ENCODE data around the gene FAM83F. TPM values are rescaled to one million over a fixed set of nuclear protein-coding genes. Genes with fewer than 3 reads are reported as not detected.

Gene FAM83F
- total RNA-seq, 1 donor: 0.54 TPM

- peak in 1 of 3 donors; percentile 40 for DNase-seq (ENCODE audit: low read depth in 2 of 3, low spot score in 2 of 3)
These were observed 36.0 kb downstream of the FAM83F start for GRCh38 chr22:40030758-40031095.

GRCh38 chr22:40031766-40032470 is 37.2 kb downstream of the FAM83F start:
- DNase-seq (ENCODE audit: low read depth in 2 of 3, low spot score in 2 of 3): no peak

- no peak for DNase-seq (ENCODE audit: low read depth in 2 of 3, low spot score in 2 of 3)
These were observed 39.0 kb downstream of the FAM83F start for GRCh38 chr22:40033586-40034380.

- no peak for DNase-seq (ENCODE audit: low read depth in 2 of 3, low spot score in 2 of 3)
These were observed 40.6 kb downstream of the FAM83F start for GRCh38 chr22:40035351-40035750.

DNA sequence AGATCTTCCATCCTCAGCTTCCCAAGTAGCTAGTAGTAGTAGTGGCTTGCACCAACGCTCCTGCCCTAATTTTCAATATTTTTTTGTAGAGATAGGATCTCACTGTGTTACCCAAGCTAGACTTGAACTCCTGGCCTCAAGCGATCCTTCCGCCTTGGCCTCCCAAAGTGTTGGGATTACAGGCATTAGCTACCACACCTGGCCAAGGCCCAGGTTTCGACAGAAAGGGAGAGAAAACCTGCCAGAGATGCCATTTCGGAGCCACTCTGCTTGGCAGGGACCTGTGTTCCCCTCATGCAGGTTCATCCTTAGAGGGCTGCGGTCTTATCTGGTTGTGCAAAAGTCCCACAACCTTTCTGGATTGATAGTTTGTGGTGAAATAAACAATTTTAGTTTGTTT is 41.4 kb downstream of the FAM83F start:
- no peak for DNase-seq (ENCODE audit: low read depth in 2 of 3, low spot score in 2 of 3)

DNA sequence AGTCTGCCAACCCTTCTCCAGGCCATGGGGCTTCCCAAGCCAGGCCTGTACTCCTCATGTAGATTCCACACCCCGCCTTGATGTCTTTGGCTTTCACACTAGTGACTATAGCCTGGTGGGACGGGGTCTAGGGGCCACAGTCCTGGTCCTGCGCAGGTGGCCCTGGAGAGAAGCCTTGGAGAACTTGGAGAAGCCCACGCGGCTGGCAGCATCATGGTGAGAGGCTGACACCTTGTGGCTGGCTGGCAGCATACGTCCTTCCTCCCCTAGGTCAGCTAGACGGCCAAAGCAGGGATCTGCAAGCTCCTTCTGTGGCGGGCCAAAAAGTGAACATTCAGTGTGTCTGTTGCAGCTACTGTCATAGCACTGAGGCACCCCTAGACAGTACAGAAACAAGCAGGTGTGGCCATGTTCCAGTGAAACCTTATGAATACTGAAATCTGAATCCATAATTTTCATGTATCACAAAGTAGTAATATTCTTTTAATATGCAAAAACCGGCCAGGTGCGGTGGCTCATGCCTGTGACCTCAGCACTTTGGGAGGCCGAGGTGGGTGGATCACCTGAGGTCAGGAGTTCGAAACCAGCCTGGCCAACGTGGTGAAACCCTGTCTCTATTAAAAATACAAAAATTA is 42.0 kb downstream of the FAM83F start:
- DNase-seq (ENCODE audit: low read depth in 2 of 3, low spot score in 2 of 3): peak in 2 of 3 donors; percentile 68 to 78

- no peak for DNase-seq (ENCODE audit: low read depth in 2 of 3, low spot score in 2 of 3)
These were observed 42.6 kb downstream of the FAM83F start for GRCh38 chr22:40037320-40037719.

DNA sequence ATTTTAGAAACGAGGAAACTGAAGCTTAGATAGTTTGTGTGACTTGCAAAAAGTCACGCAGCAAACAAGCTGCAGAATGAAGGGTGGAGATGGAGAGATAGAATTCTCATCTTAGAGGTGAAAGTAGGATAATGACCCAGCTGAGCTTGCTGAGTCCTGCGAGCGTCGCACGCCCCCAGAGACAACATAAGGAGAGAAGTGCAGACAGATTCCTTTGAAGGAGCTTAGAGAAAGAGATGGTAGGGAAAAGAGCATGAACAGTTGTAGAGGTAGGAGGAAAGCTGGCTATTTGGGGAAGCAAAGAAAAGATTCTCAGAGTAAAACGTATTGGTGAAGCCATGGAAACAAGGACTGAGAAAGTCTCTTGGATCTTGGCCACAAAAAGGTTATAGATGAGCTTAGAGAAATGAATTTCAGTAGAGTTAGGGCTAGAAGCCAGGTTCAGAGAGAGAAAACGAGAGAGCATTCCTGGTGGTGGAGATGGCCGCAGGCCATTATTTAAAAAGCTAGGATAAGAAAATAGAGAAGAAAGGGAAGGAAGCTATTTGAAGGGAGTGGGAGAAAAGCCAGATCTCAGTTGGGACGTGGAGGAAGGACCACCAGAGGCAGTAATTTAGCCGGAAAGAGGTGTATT is 44.8 kb downstream of the FAM83F start:
- DNase-seq (ENCODE audit: low read depth in 2 of 3, low spot score in 2 of 3): no peak

DNA sequence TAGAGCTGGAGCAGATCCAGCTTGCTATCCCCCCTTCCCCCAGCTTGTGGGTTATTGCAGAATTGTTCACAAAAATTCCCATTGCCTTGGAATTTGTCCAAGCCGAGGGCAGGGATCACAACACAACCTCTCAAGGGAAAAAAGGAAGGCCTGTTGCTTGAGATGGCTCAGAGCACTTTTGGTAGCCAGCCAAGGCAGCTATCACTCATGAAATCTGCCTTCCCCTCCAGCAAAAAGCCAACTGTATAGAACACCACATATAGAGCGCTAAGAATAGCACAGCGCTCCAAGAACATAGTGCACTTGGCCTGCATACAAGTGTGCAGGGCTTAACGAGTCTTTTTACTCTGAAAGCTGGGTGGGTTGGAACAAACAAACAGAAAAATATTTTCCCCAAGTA is 46.2 kb downstream of the FAM83F start:
- DNase-seq (ENCODE audit: low read depth in 2 of 3, low spot score in 2 of 3): peak in 2 of 3 donors; percentile 41 to 58

DNA sequence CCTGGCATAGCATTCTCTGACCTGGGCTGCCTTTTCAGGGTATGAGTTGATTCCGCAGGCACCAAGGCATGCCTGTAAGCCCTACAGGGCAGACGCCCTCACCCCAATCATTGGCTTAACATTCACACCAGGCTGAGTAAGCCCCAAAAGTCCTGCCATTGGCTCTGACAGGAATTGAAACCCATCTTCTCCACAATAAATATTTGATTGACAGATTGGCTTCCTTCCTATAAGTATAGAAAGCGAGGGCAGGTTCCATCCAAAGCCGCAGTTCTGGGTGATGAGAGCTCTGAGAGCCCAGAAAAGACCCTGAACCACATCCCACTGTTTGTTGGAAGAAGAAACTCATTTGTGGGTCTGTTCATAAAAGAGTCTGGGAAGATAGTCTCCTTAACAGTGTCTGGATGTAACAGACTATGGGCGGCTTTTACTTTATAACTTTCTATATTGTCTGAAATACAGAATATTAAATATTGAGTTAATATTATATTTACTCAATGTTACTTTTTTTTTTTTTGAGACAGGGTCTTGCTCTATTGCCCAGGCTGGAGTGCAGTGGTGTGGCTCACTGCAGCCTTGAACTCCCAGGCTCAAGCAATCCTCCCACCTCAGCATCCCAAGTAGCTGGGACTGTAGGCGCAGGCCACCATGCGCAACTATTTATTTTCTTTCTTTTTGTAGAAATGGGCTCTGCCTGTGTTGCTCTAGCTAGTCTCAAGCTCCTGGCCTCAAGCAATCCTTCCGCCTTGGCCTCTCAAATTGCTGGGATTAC is 46.8 kb downstream of the FAM83F start:
- no peak for DNase-seq (ENCODE audit: low read depth in 2 of 3, low spot score in 2 of 3)

DNA sequence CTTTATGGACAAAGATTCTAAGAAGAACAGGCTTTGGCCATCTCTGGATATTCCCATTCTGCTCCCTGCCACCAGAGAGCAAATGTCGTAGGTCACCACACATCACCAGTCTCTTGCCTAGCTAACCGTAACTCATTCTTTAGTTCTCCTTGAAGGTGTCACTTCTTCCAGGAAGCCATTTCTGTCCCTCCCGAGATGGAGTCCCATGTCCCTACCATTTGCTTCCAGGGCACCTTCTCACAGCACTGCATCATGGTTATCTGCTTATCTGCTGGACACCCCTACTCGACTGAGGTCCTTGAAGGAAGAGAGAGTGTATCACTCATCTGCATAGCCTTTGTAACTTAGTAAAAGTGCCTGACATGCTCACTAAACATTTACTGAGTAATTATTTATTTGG is 47.6 kb downstream of the FAM83F start:
- DNase-seq (ENCODE audit: low read depth in 2 of 3, low spot score in 2 of 3): no peak

DNA sequence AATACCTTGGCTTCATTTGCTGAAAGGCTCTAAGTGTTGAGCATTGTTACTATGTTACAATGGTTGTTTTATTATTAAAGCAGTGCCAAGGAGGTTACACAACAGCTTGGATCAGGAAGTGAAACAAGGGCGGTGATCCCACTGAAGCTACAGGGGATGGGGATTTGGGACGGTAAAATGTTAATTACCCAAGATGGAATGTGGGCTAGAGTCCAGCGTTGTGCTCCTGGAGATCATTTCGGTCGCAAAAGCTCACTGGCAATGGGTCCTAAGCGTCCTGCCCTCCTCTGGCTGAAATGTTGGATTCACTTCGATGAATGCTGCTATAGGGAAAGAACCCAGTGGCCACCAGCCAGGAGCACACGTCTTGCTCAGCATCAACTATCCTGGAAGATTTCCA is 48.3 kb downstream of the FAM83F start:
- no peak for DNase-seq (ENCODE audit: low read depth in 2 of 3, low spot score in 2 of 3)

DNA sequence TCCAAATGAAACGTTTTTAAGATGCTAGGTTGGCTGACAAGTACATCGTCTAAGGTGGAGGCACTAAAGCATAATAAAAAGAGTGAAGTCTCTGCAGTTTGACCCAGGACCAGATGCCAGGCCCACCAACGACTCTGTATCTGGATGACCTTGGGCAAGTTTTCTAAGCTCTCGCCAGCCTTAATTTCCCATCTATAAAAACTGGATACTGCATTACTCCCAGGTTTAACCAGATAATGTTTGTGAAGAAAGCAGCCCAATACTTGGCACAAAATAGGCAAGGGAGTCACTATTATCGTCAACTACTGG is 49.0 kb downstream of the FAM83F start:
- DNase-seq (ENCODE audit: low read depth in 2 of 3, low spot score in 2 of 3): no peak

DNA sequence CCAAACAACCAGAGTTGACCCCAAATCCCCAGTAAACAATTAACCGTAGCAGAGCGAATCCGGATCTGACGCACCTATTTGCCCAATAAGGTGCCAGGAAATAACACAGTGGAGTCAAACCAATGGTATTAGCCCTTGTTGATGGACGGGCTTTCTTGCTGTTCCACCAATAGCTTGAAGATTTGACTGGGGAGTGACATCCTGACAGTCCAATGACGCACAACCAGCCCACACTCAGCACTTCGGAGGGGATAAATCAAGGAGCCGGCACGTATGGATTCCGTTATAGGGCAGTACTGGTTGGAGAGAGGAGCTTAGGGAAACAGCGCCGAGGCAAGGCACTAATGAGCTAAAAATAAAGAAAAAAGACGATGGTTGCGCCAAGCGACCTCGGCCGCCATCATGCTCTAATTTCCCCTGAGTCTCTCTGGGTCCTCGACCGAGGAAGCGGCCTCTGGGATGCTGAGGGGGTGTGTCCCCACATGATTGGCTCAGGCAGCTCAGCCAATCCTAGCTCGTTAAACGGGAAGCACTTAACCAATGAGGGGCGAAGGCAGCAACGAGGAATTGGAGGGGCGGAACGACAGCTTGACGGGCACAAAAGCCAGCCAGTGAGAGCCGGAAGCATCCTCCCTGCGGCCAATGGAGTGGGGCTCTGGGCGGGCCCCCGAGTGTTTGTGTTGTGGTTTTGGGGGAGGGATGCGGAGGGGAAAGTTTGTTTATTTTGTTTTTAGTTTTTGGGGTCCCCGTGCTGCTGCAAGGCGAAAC is 49.5 kb downstream of the FAM83F start:
- DNase-seq (ENCODE audit: low read depth in 2 of 3, low spot score in 2 of 3): peak; percentile 91 to 100 (median 99)

DNA sequence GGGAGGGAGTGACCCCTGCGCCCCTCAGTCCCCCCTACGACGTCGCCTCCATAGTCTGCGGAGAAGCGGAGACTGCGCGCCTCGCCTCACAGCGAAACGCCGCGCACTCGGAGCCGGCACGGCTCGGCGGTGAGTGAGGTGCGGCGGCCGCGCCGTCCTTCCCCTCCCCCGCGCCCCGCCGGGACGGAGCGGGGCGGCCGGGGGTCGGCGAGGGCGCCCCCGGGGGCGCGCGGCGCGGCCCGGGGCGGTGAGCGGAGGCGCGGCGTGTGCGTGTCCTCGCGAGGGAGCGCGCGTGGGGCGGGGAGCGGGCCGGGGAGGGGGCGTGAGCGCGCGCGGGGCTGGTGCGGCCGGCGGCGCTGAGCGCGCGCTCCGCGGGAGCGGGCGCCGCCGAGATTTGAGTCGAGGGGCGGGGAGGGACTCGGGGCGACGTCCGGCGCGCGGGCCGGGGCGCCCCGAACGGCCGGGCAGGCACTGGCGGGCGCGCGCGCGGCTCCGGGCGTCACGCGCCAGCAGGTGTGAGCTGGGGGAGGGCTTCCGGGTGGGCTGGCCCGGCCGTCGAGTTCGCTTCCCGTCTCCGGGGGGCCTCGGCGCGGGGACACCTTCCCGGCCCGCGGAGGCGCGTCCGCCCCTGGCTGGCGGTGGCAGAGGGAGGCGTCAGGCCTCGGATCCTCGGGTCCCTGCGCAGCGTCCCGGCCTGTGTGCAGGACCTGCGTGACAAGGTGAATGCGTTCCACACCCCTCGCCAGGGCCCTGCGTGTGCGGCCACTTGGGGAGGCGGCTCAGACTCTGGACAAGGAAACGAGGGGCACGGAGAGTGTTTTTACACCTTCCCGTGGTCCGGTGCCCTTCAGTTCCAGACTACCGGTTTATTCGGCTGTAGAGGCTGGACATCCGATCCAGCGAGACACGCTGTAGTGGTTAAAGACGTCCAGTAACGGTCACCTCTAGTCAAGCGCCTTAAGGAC is 50.4 kb downstream of the FAM83F start:
- DNase-seq (ENCODE audit: low read depth in 2 of 3, low spot score in 2 of 3): peak in 2 of 3 donors; percentile 67 to 75

- DNase-seq (ENCODE audit: low read depth in 2 of 3, low spot score in 2 of 3): no peak
These were observed 51.4 kb downstream of the FAM83F start for GRCh38 chr22:40046126-40046525.

DNA sequence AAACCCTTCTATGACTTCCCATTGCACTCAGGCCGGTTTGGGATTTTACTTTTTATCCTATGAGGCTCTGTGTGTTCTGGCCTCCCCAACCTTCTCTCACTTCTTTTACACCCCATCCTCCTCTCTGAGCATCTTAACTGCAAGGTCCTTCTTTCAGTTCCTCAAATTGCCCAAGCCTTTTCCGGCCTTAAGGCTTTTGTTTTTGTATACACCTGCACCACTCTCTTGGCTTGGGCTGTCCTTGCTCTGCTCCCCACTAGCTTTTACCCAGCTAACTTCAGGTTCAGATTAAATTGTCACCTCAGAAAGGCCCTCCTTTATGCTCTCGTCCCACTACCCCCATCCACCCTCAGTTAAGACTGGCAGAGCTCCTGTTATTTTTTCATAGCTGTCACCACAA is 55.5 kb downstream of the FAM83F start:
- DNase-seq (ENCODE audit: low read depth in 2 of 3, low spot score in 2 of 3): peak in 1 of 3 donors; percentile 58

GRCh38 chr22:40051322-40051721 is 56.6 kb downstream of the FAM83F start:
- DNase-seq (ENCODE audit: low read depth in 2 of 3, low spot score in 2 of 3): no peak

- DNase-seq (ENCODE audit: low read depth in 2 of 3, low spot score in 2 of 3): no peak
These were observed 58.7 kb downstream of the FAM83F start for GRCh38 chr22:40053460-40053859.

Measured in hematopoietic multipotent progenitor cell (in vitro differentiated cells).